SK-N-SH (cell line): ENCODE data around the gene ARSJ. TPM values are rescaled to one million over a fixed set of nuclear protein-coding genes. Genes with fewer than 3 reads are reported as not detected.

Experiments
- CTCF ChIA-PET: fragments of 300-600, 350-600 bp; formaldehyde crosslinking; extraction: SDS; loops from one replicate; lab custom pipeline; 2021; lab: Yijun Ruan, JAX
- POLR2A ChIA-PET: fragments of 350-600 bp; sonication (Branson Sonifier 250); formaldehyde crosslinking; extraction: SDS; loops from one replicate; lab custom pipeline; 2020; ENCODE audit warnings: antibody characterized with exemption, inconsistent platforms; lab: Yijun Ruan, JAX
- DNase-seq: peaks from one replicate; pipeline ENCODE4 v3.0.0; 2012
- H2AFZ ChIP-seq: fragments of 200-600 bp; sonication (generic); 2 replicates; pipeline ENCODE4 v1.8.1; 2016; ENCODE audit warnings: antibody characterized with exemption, mild to moderate bottlenecking, low read depth
- H3F3A ChIP-seq: fragments of 200-600 bp; sonication (generic); replicated peaks from 2 replicates; pipeline ENCODE3; 2016; ENCODE audit warnings: antibody characterized with exemption, mild to moderate bottlenecking; ENCODE audit not compliant: insufficient read depth
- H3K27ac ChIP-seq, 2 experiments: fragments of 200-500 bp in 1 of 2; fragments of 200-600 bp in 1 of 2; sonication (Bioruptor generic) in 1 of 2; sonication (generic), shearing (Covaris generic) in 1 of 2; 2 replicates each; pipeline versions ENCODE4 v1.5.1 to v1.6.1; 2014 to 2016; ENCODE audit warnings: low read depth in 2 of 2, inconsistent platforms in 1 of 2, low read length in 1 of 2, mild to moderate bottlenecking in 1 of 2, mixed read lengths in 1 of 2
- H3K27me3 ChIP-seq: fragments of 200-600 bp; sonication (generic), shearing (Covaris generic); 2 replicates; pipeline ENCODE4 v1.6.1; 2016; ENCODE audit warnings: mixed run types; ENCODE audit not compliant: insufficient read depth
- H3K36me3 ChIP-seq, 2 experiments: fragments of 200-500 bp in 1 of 2; fragments of 200-600 bp in 1 of 2; sonication (Bioruptor generic) in 1 of 2; sonication (generic) in 1 of 2; replicated peaks in 1 of 2; 2 replicates each; pipeline versions ENCODE3 to v1.5.1; 2014 to 2016; ENCODE audit warnings: low read length in 1 of 2, mild to moderate bottlenecking in 1 of 2; ENCODE audit not compliant: insufficient read depth in 2 of 2, control insufficient read depth in 1 of 2
- H3K4me1 ChIP-seq, 2 experiments: fragments of 200-500 bp in 1 of 2; fragments of 200-600 bp in 1 of 2; sonication (Bioruptor generic) in 1 of 2; sonication (generic), shearing (Covaris generic) in 1 of 2; 2 replicates each; pipeline versions ENCODE4 v1.5.1 to v1.6.1; 2014 to 2016; ENCODE audit warnings: low read depth in 1 of 2, low read length in 1 of 2, mixed run types in 1 of 2; ENCODE audit not compliant: insufficient read depth in 2 of 2, control insufficient read depth in 1 of 2
- H3K4me2 ChIP-seq: fragments of 200-600 bp; sonication (generic), shearing (Covaris generic); 2 replicates; pipeline ENCODE4 v1.6.1; 2017; ENCODE audit warnings: mixed run types
- H3K4me3 ChIP-seq, 2 experiments: fragments of 200-500 bp in 1 of 2; fragments of 200-600 bp in 1 of 2; sonication (Bioruptor generic) in 1 of 2; sonication (generic), shearing (Covaris generic) in 1 of 2; 2 replicates each; pipeline versions ENCODE4 v1.5.1 to v1.8.1; 2014 to 2016; ENCODE audit warnings: low read depth in 2 of 2, inconsistent platforms in 1 of 2, low read length in 1 of 2, mild to moderate bottlenecking in 1 of 2, mixed read lengths in 1 of 2, moderate library complexity in 1 of 2
- H3K79me2 ChIP-seq: fragments of 200-600 bp; sonication (generic); 2 replicates; pipeline ENCODE4 v1.8.1; 2017; ENCODE audit warnings: mild to moderate bottlenecking; ENCODE audit not compliant: insufficient read depth
- H3K9ac ChIP-seq: fragments of 200-600 bp; sonication (generic); 2 replicates; pipeline ENCODE4 v1.6.1; 2017; ENCODE audit warnings: mixed run types
- H3K9me2 ChIP-seq: fragments of 200-600 bp; sonication (generic); 2 replicates; pipeline ENCODE4 v1.6.1; 2017; ENCODE audit warnings: mixed run types
- H3K9me3 ChIP-seq: fragments of 200-600 bp; sonication (generic); 2 replicates; pipeline ENCODE4 v1.6.1; 2017; ENCODE audit warnings: mixed run types, mild to moderate bottlenecking, moderate library complexity
- H4K20me1 ChIP-seq: fragments of 200-600 bp; sonication (generic); 2 replicates; pipeline ENCODE4 v1.6.1; 2017; ENCODE audit warnings: mild to moderate bottlenecking, mixed run types; ENCODE audit not compliant: insufficient read depth
- CHD2 ChIP-seq: fragments of 150-350 bp; IDR thresholded peaks from 2 replicates; pipeline ENCODE4 v1.6.1; 2018; ENCODE audit warnings: low read length; ENCODE audit not compliant: partially characterized antibody
- FOXM1 ChIP-seq: IDR thresholded peaks from 2 replicates; pipeline ENCODE4 v1.4.0; 2012; ENCODE audit warnings: low read depth, mild to moderate bottlenecking
- GATA2 ChIP-seq: sonication (generic); formaldehyde crosslinking; IDR thresholded peaks from 2 replicates; pipeline ENCODE4 v1.5.0; 2020; ENCODE audit warnings: mild to moderate bottlenecking, missing genetic modification reagents
- MXI1 ChIP-seq: IDR thresholded peaks from 2 replicates; pipeline ENCODE4 v1.6.1; 2012; ENCODE audit warnings: mild to moderate bottlenecking, low read depth, low read length, improper control_type of control experiment
- TCF12 ChIP-seq: IDR thresholded peaks from 2 replicates; pipeline ENCODE4 v1.4.0; 2012
- WGBS: methylation state at CpG from one replicate; pipeline ENCODE4 v1.1.6; 2017; ENCODE audit warnings: low lambda C conversion rate; 5-methylcytosine and 5-hydroxymethylcytosine counted together
- polyA plus RNA-seq, 3 experiments: library from polyadenylated mRNA; depleted of rRNA; stranded (reverse); fragments of >200 nt; gene quantifications; 2 replicates each; pipeline ENCODE4 v1.2.3, GENCODE V29; 2012
- TF ChIP-seq, protein P1 (sequence below): fragments of 150-350 bp; IDR thresholded peaks from 2 replicates; pipeline ENCODE4 v1.6.1; 2017; ENCODE audit warnings: antibody characterized with exemption, low read length, low read depth, borderline replicate concordance
- TF ChIP-seq, protein P2 (sequence below): IDR thresholded peaks from 2 replicates; pipeline ENCODE4 v1.4.0; 2012; ENCODE audit warnings: low read depth, borderline replicate concordance
- TF ChIP-seq, protein P3 (sequence below): IDR thresholded peaks from 2 replicates; pipeline ENCODE4; 2012

Gene ARSJ
- polyA plus RNA-seq, 1 of the 3 experiments (the other 2 are of a cell fraction): 30.4 TPM

DNA sequence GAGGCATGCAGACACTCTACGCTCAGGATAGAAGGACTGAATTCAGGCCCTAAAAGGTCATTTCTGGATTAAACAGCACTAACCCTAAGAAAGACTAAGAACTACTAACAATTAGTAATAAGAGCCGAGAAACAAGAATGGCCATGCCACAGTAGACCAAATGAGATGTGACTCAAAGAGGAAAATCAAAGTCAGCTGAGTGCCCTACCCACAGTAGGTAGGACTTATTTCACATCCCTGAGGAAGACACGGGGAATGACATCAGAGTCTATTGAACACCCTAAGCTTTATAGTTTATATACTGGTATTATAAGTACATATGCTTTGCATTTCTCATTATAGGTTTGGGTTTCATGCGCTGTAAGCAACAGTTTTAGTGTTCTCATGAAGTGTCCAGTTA is 2.7 kb upstream of the ARSJ start:
- Histone ChIP-seq H3K36me3 (peaks cover 0 to 17% of the 10 kb centered on the region in 2 experiments), H3K27me3 (no peaks in the 10 kb centered on the region), H2AFZ (no peak overlapping the region), H3K9me3 (peaks cover 5% of the 10 kb centered on the region; the same call in 1 of the 2 replicates), H3K4me1 (peaks cover 0 to 5% of the 10 kb centered on the region in 2 experiments; a peak in 3 of 4 replicates), H3K4me3 (no peak overlapping the region), H3K27ac (no peak overlapping the region), H3F3A (peaks cover 19% of the 10 kb centered on the region), H4K20me1 (no peaks in the 10 kb centered on the region; the same call in 1 of the 2 replicates), H3K79me2 (peaks cover 45% of the 10 kb centered on the region), H3K4me2 (0 out of 2 replicates have a peak overlapping the region, but pooled peaks have one; percentile 66), H3K9ac (no peak overlapping the region), H3K9me2 (no peaks in the 10 kb centered on the region)
- ChIA-PET CTCF (interaction anchor here (0.9 to 1.7 kb wide), 4 partner anchors 99 to 588 kb away, joined by 3 to 5 read pairs (median 3); no protein-coding TSS in a partner anchor), POLR2A (no interaction called here)
- DNase-seq: no peak
- WGBS: 96% methylated on average over 4 of the region's 4 CpGs
- TF ChIP-seq CHD2: no peak
- TF ChIP-seq, protein P1, sequence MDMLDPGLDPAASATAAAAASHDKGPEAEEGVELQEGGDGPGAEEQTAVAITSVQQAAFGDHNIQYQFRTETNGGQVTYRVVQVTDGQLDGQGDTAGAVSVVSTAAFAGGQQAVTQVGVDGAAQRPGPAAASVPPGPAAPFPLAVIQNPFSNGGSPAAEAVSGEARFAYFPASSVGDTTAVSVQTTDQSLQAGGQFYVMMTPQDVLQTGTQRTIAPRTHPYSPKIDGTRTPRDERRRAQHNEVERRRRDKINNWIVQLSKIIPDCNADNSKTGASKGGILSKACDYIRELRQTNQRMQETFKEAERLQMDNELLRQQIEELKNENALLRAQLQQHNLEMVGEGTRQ: no peak
- no peak for TF ChIP-seq TCF12
- TF ChIP-seq MXI1: no peak
- TF ChIP-seq GATA2: no peak
- TF ChIP-seq, protein P2, sequence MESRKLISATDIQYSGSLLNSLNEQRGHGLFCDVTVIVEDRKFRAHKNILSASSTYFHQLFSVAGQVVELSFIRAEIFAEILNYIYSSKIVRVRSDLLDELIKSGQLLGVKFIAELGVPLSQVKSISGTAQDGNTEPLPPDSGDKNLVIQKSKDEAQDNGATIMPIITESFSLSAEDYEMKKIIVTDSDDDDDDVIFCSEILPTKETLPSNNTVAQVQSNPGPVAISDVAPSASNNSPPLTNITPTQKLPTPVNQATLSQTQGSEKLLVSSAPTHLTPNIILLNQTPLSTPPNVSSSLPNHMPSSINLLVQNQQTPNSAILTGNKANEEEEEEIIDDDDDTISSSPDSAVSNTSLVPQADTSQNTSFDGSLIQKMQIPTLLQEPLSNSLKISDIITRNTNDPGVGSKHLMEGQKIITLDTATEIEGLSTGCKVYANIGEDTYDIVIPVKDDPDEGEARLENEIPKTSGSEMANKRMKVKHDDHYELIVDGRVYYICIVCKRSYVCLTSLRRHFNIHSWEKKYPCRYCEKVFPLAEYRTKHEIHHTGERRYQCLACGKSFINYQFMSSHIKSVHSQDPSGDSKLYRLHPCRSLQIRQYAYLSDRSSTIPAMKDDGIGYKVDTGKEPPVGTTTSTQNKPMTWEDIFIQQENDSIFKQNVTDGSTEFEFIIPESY: no peak

DNA sequence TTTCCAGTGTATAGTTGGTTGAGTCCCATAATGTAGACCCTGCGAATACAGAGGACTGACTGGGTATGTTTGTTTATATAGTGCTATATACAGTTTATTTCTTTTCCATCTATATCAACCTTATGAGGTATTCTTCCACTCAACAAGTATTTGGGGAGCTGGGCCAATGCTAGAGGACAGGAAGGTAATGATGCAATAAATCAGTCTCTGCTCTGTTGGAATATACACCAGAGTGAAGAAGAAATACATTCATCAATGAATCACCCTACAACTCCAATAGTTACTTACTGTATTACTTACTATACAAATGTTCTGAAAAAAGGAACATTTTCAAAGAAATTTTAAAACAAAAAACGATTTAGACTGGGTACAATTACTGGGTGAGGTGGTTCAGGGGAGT is 2.1 kb upstream of the ARSJ start:
- Histone ChIP-seq H3K36me3 (peaks cover 0 to 22% of the 10 kb centered on the region in 2 experiments), H3K27ac (no peak overlapping the region), H3K9me3 (peaks cover 5% of the 10 kb centered on the region; the same call in 1 of the 2 replicates), H3K27me3 (no peaks in the 10 kb centered on the region), H3K9me2 (no peaks in the 10 kb centered on the region), H3K4me3 (no peak overlapping the region), H2AFZ (no peak overlapping the region), H3K4me2 (0 out of 2 replicates have a peak overlapping the region, but pooled peaks have one; percentile 66), H3F3A (peaks cover 19% of the 10 kb centered on the region), H3K79me2 (peaks cover 51% of the 10 kb centered on the region), H3K4me1 (peaks cover 0 to 5% of the 10 kb centered on the region in 2 experiments; a peak in 3 of 4 replicates), H3K9ac (no peak overlapping the region), H4K20me1 (no peaks in the 10 kb centered on the region; the same call in 1 of the 2 replicates)
- DNase-seq: no peak
- POLR2A ChIA-PET: no interaction called here
- CTCF ChIA-PET: interaction anchor here (0.9 to 1.0 kb wide), 3 partner anchors 100 to 434 kb away, joined by 3 read pairs; no protein-coding TSS in a partner anchor
- TF ChIP-seq, protein P3, sequence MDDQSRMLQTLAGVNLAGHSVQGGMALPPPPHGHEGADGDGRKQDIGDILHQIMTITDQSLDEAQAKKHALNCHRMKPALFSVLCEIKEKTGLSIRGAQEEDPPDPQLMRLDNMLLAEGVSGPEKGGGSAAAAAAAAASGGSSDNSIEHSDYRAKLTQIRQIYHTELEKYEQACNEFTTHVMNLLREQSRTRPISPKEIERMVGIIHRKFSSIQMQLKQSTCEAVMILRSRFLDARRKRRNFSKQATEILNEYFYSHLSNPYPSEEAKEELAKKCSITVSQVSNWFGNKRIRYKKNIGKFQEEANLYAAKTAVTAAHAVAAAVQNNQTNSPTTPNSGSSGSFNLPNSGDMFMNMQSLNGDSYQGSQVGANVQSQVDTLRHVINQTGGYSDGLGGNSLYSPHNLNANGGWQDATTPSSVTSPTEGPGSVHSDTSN: peak; percentile 34; the same call in 1 of the 2 replicates
- TF ChIP-seq FOXM1: no peak
- WGBS: 72% methylated on average over 2 of the region's 2 CpGs
